Activated CD8-positive, alpha-beta memory T cell treated with anti-CD3 and anti-CD28 coated beads for 36 hours (primary cell): ENCODE measurements around the gene CTAGE9. TPM values are rescaled to one million over a fixed set of nuclear protein-coding genes. Genes with fewer than 3 reads are reported as not detected.

ENCODE experiments used
- CTCF ChIA-PET: fragments of 350-600 bp; sonication (Branson Sonifier 250); formaldehyde crosslinking; loops from one replicate; lab custom pipeline; 2021; ENCODE audit warnings: antibody characterized with exemption; lab: Charles Lee
- POLR2A ChIA-PET: fragments of 350-600 bp; sonication (Branson Sonifier 250); formaldehyde crosslinking; loops from one replicate; lab custom pipeline; 2021; ENCODE audit warnings: antibody characterized with exemption; lab: Charles Lee
- total RNA-seq, 2 experiments: library from RNA; stranded (reverse); gene quantifications; one replicate each; pipeline ENCODE4 v1.2.3, GENCODE V29; 2021

The CTAGE9 gene
- total RNA-seq, 2 experiments from 2014 or later = not detected

- CTCF ChIA-PET = no interaction called here
- POLR2A ChIA-PET = no interaction called here
Observed at GRCh38 chr6:131681585-131681984, 29.2 kb downstream of the CTAGE9 start.

GRCh38 chr6:131680868-131681267 lies 29.9 kb downstream of the CTAGE9 start:
- ChIA-PET CTCF (no interaction called here), POLR2A (no interaction called here)

GRCh38 chr6:131678442-131678841 lies 32.4 kb downstream of the CTAGE9 start:
- CTCF ChIA-PET = no interaction called here
- POLR2A ChIA-PET = no interaction called here

- CTCF ChIA-PET = no interaction called here
- POLR2A ChIA-PET = no interaction called here
Observed at GRCh38 chr6:131673184-131673583, 37.6 kb downstream of the CTAGE9 start.

- POLR2A ChIA-PET = interaction anchor here (0.6 kb wide), 1 partner anchor 14 kb away, joined by 6 read pairs; no protein-coding TSS in a partner anchor
- CTCF ChIA-PET = interaction anchor here (0.6 to 1.5 kb wide), 2 partner anchors 28 to 42 kb away, joined by 3 to 5 read pairs; partner anchors contain the start of gene MED23
Observed at GRCh38 chr6:131669891-131670290, 40.9 kb downstream of the CTAGE9 start.

- ChIA-PET CTCF (no interaction called here), POLR2A (interaction anchor here (0.7 kb wide), 1 partner anchor 20 kb away, joined by 9 read pairs; no protein-coding TSS in a partner anchor)
Observed at GRCh38 chr6:131663578-131664165, 47.1 kb downstream of the CTAGE9 start.

GRCh38 chr6:131660195-131660594 lies 50.6 kb downstream of the CTAGE9 start:
- CTCF ChIA-PET = no interaction called here
- POLR2A ChIA-PET = no interaction called here

Other genes with a start within 250 kb of the CTAGE9 start
- not detected for gene ARG1, start 137.8 kb downstream of the CTAGE9 start, total RNA-seq
- gene MED23, start 82.8 kb downstream of the CTAGE9 start, total RNA-seq = 10 to 100 TPM; 28.4 to 29.0 TPM
- gene ENPP3, start 73.7 kb downstream of the CTAGE9 start, total RNA-seq = under 1 TPM; 0.63 to 0.84 TPM
- not detected for gene OR2A4, start 9.6 kb downstream of the CTAGE9 start, total RNA-seq
- gene ENPP1, start 97.0 kb upstream of the CTAGE9 start, total RNA-seq = 1 to 10 TPM; 2.0 to 2.7 TPM
- not detected for gene CCN2, start 240.4 kb upstream of the CTAGE9 start, total RNA-seq